Brain pericyte (primary cell): ENCODE data around the gene CDADC1.
"Not testable (repeated sequence)": the region's sequence is repeated elsewhere in the genome, so short reads cannot be mapped to it uniquely, and the experiment has no call there.

Source experiments
- DNase-seq: peaks from one replicate; pipeline ENCODE4 v3.0.0-alpha.2; 2012; ENCODE audit warnings: low read depth, low spot score

The CDADC1 gene

GRCh38 chr13:49238621-49239020 is 9.1 kb upstream of the CDADC1 start:
- no peak for DNase-seq

DNA sequence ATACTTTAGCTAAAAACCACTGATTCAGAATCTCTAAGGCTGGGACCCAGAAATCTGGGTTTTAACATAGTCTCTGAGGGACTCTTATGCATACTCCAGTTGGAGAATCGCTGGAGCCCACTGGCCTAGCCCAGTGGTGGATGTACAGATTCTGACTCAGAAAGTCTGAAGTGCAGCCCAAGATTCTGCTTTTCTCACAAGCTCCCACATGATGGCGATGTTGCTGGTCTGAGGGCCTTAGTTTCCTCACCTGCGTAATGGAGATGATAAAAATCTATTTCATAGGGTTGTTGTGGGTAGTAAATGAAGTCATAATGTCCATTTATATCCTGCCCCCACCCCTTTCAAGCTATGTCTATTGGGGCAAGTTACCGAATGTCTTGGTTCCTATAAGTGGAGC is 7.7 kb upstream of the CDADC1 start:
- no peak for DNase-seq

GRCh38 chr13:49241296-49241695 is 6.4 kb upstream of the CDADC1 start:
- no peak for DNase-seq

GRCh38 chr13:49245101-49245500 is 2.6 kb upstream of the CDADC1 start:
- DNase-seq, result no peak

DNA sequence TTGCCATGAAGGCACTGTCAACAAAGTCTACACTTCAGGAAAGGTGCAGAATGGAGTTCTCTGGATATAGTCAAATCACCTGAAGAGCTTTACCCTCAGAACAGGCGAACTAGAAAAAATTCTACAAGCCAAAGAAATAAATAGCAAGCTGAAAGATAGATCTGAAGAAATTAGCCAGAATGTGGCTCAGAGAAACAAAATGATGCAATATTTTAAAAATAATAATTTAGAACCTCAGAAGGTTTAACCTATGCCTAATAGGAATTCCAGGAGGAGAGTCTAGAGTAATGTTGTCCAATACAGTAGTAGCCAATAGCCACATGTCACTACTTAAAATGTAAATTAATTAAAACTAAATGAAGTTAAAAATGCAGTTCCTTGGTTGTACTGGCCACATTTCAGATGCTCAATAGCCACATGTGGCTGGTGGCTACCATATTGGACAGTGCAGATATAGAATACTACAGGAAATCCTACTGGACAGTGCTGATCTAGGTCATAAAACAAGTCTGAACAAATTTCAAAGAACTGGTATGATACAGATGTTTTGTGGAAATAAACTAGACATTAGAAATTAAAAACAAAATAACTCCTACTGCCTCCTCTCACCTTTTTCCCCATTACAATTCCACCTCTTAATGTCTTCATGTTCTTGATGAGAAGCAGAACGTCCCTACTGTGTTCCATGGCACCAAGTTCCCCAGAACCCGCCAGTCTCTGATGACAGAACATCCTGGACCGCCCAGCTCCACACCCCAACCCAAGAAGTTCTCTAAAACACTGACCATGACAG is 679 bp upstream of the CDADC1 start:
- no peak for DNase-seq

- no peak for DNase-seq
Observed at GRCh38 chr13:49248622-49249002, 887 bp downstream of the CDADC1 start.

DNA sequence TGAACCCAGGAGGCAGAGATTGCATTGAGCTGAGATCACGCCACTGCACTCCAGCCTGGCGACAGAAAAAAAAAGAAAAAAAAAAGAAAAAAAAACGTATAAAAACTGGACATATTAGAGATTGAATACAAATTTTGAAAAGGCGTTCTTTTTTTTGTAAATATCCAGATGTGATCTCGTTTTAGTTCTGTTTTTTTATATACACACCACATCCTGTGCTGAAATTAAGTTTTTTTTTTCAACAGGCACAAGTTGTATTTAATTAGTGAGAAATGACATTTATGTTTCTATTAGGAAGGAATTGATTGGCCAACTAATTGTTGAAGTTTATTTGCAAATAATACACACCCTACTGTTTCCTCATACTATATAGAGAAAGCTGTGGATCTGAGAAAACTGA is 3.6 kb downstream of the CDADC1 start:
- DNase-seq, result no peak

- DNase-seq, result no peak
Observed at GRCh38 chr13:49253310-49253709, 5.6 kb downstream of the CDADC1 start.

DNA sequence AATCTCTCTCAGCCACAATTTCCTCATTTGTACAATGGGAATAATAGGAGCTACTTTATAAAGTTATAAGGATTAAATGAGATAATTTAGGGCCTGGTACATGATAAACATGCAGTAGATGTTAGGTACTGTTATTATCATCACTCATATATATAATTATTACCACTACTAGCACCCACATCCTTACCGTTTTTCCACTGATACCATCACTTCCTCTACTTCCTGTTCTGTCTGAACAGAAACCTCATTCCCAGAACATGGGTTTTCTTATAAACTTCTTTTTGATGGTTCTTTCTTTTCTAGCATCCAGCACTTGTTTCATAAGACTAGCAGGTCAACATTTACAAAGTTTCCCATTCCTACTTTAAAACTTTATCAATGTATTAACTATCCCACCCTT is 6.3 kb downstream of the CDADC1 start:
- no peak for DNase-seq

DNA sequence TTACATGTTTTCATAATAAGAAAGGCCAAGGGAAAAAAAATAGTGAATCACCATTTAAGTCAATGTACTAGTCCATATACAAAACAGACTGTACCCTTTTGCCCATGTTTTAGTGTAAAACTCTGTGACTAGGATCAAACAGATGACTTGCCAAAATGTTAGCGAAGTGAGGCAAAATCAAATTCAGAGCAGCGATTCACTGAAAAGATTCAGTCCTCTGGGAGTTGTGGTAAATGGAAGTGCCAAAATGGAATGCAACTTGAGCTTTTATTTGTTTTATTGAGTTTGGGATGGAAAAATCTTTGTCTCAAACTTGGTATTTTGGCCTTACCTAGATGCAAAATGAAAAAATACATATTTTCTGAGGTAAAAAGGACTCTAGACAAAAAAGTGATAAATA is 9.1 kb downstream of the CDADC1 start:
- no peak for DNase-seq

DNA sequence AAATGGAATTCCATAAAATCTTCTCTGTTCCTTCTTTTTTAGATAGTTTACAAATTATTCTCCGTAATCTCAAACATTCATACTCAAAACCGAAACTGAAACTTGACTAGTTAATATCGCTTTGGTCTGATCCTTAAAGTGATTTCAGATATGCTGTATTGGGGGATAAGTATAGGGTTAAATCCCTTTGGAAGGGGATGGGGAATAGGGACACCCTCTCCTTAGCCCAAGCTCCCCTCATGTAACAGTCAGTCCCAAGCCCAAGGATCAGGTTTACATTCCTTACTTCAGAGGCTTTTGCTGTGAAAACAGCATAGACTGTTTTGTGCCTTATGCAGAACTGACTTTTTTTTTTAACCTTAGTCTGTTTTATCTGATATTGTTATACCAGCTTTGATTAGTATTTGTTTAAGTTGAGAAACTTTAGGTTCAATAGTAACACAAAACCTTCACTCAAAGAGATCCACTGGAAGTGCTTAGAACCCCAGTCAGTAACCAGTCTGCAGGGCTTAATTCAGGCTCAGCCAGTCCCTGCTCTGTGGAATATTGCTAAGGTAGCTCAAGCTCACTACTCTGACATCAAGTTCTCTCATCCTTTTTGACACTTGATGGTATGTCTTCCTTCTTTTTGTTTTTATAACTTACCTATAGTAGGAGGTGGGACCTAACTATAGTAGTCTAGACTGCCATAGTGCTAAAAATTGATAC is 10.5 kb downstream of the CDADC1 start:
- no peak for DNase-seq

GRCh38 chr13:49259586-49259985 is 11.9 kb downstream of the CDADC1 start:
- no peak for DNase-seq

- DNase-seq, result no peak
Observed at GRCh38 chr13:49262634-49263033, 14.9 kb downstream of the CDADC1 start.

DNA sequence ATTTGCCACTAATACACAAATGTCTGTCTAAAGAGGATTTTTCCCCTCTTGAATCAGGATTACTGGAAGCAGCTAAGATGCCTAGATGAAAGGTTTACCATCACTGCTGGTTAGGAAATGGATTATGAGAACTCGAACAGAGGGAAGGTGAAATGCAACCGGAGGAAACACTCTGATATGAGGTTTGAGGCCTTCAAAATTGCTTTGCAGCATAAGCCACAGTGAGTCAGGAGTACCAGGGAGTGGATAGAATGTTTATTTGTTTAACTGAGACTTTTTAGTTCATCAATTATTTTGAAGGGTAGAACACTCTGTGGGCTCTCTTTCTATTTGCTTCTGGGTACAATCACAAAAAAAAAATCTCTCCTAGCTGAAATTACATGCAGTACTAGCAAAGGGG is 18.1 kb downstream of the CDADC1 start:
- no peak for DNase-seq

- no peak for DNase-seq
Observed at GRCh38 chr13:49271264-49271663, 23.5 kb downstream of the CDADC1 start.

- no peak for DNase-seq
Observed at GRCh38 chr13:49272296-49272695, 24.6 kb downstream of the CDADC1 start.

- DNase-seq, result no peak
Observed at GRCh38 chr13:49278211-49278610, 30.5 kb downstream of the CDADC1 start.

- DNase-seq, result no peak
Observed at GRCh38 chr13:49279112-49279511, 31.4 kb downstream of the CDADC1 start.

DNA sequence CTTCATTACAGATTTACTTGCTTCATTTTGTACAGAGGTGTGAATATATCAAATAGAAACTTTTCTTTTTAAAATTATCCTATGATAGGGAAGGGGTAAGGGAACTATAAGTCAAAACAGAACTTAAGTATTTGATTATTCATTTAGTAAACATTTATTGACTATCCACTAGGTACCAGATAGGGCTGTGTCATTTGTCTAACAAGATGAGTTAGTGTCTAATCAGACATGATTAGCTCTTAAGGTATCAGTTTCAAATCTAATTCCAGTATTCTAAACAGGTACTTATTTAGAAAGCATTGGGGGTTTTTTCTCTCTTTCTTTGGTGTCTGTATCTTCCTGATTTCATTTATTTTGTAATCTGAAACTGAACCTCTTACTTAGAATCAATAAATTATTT is 32.2 kb downstream of the CDADC1 start:
- no peak for DNase-seq

- no peak for DNase-seq
Observed at GRCh38 chr13:49287995-49288394, 40.3 kb downstream of the CDADC1 start.

DNA sequence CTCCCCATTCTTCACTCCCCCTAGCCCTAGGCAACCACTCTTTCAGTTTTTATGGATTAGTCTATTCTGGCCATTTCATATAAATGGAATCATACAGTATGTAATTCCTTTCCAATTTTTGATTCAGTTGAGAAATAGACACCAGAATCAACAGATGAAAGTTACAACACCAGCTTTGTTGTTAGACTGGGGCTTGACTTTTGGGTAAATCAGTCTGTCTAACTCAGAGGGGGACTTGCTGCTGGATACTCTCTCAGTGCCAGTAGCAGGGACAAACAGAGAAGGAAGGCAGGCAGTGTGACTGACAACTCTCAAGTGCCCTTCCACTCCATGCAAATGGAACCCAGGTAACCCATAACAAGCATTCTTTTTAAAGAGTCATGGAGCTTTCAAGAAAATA is 40.7 kb downstream of the CDADC1 start:
- DNase-seq, result no peak

GRCh38 chr13:49292742-49293486 is 45.2 kb downstream of the CDADC1 start:
- DNase-seq, result peak; percentile 67

DNA sequence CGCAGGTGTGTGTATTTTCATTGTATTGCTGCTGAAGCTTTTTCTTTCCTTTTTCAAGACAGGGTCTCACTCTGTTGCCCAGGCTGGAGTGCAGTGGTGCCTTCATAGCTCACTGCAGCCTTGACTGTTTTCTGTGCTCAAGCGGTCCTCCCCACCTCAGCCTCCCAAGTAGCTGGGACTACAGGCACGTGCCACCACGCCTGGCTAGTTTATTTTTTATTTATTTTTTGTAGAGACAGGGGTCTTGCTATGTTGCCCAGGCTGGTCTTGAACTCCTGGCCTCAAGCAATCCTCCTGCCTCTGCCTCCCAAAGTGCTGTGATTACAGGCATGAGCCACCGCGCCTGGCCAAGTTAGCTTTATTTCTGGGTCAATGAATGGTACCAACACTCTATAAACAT is 47.0 kb downstream of the CDADC1 start:
- DNase-seq, result not testable (repeated sequence)
